HepG2 (cell line): ENCODE data around the gene PSPH. TPM values are rescaled to one million over a fixed set of nuclear protein-coding genes. Genes with fewer than 3 reads are reported as not detected.
A peak's percentile ranks its signal among the peaks of the same experiment; 100 is the strongest.

Experiments
- ATRX ChIP-seq: sonication (generic); formaldehyde crosslinking; IDR thresholded peaks from 2 replicates; pipeline ENCODE4 v1.4.0; 2020; ENCODE audit warnings: missing genetic modification reagents, borderline replicate concordance
- CBX2 ChIP-seq, 2 experiments: fragments of 200-600 bp in 1 of 2; sonication (generic); formaldehyde crosslinking in 1 of 2; IDR thresholded peaks; 2 replicates each; pipeline versions ENCODE4 v1.7.0 to v1.8.1; 2018 to 2022; ENCODE audit warnings: low read depth in 2 of 2, low read length in 1 of 2, mild to moderate bottlenecking in 1 of 2, missing genetic modification reagents in 1 of 2
- FOSL2 ChIP-seq: sonication (generic); formaldehyde crosslinking; IDR thresholded peaks from 2 replicates; pipeline ENCODE4 v1.4.0; 2020; ENCODE audit warnings: missing genetic modification reagents
- KAT2B ChIP-seq: fragments of 150-350 bp; IDR thresholded peaks from 2 replicates; pipeline ENCODE4 v1.6.1; 2014; ENCODE audit warnings: low read depth, low read length, borderline replicate concordance
- LBX2 ChIP-seq: sonication (generic); formaldehyde crosslinking; IDR thresholded peaks from 2 replicates; pipeline ENCODE4 v1.5.0; 2020; ENCODE audit warnings: missing genetic modification reagents, mild to moderate bottlenecking, borderline replicate concordance
- MEIS2 ChIP-seq: sonication (generic); formaldehyde crosslinking; IDR thresholded peaks from 2 replicates; pipeline ENCODE4 v1.9.0; 2021; ENCODE audit warnings: mild to moderate bottlenecking, missing genetic modification reagents
- MYC ChIP-seq: sonication (generic); formaldehyde crosslinking; IDR thresholded peaks from 2 replicates; pipeline ENCODE4 v1.9.0; 2021; ENCODE audit warnings: missing genetic modification reagents, borderline replicate concordance
- RBM22 ChIP-seq: fragments of 200-400 bp; formaldehyde crosslinking; optimal IDR thresholded peaks from 2 replicates; pipeline ENCODE3; 2017; ENCODE audit warnings: mild to moderate bottlenecking, low read length, moderate library complexity
- TEAD3 ChIP-seq: optimal IDR thresholded peaks from 2 replicates; pipeline ENCODE3; 2016; ENCODE audit warnings: borderline replicate concordance
- ZC3H4 ChIP-seq: sonication (generic); formaldehyde crosslinking; IDR thresholded peaks from 2 replicates; pipeline ENCODE4 v1.4.0; 2020; ENCODE audit warnings: missing genetic modification reagents, borderline replicate concordance
- ZNF138 ChIP-seq: sonication (generic); formaldehyde crosslinking; IDR thresholded peaks from 2 replicates; pipeline ENCODE4 v1.5.0; 2020; ENCODE audit warnings: mild to moderate bottlenecking, low read depth, missing genetic modification reagents
- ZNF296 ChIP-seq: sonication (generic); formaldehyde crosslinking; conservative IDR thresholded peaks from 2 replicates; pipeline ENCODE4 v1.5.0; 2020; ENCODE audit warnings: mild to moderate bottlenecking, missing genetic modification reagents
- polyA plus RNA-seq, 8 experiments: library from polyadenylated mRNA; depleted of rRNA in 3 of 8; stranded (reverse) in 7 of 8; unstranded in 1 of 8; fragments of >200 nt; fragmentation: Illumina TruSeq in 4 of 8; extraction: Trizol in 4 of 8; gene quantifications; 2 replicates each; pipeline versions ENCODE4 v1.2.1 to v1.2.3, GENCODE V29; 2011 to 2016; ENCODE audit warnings: low read depth in 4 of 8, missing spikeins in 1 of 8, mixed read lengths in 1 of 8; ENCODE audit not compliant: insufficient read depth in 1 of 8
- total RNA-seq, 5 experiments: library from RNA; depleted of rRNA; stranded (reverse); fragments of >200 nt; fragmentation: Illumina TruSeq; extraction: Trizol; gene quantifications; 2 replicates each; pipeline ENCODE4 v1.2.3, GENCODE V29; 2016; ENCODE audit warnings: low read depth in 1 of 5
- TF ChIP-seq, protein P1 (sequence below): fragments of 450-650 bp; IDR thresholded peaks from 2 replicates; pipeline ENCODE4 v1.6.1; 2017; ENCODE audit warnings: mild to moderate bottlenecking
- TF ChIP-seq, protein P2 (sequence below): sonication (generic); formaldehyde crosslinking; IDR thresholded peaks from 2 replicates; pipeline ENCODE4 v1.4.0; 2020; ENCODE audit warnings: missing genetic modification reagents
- TF ChIP-seq, protein P3 (sequence below): sonication (generic); formaldehyde crosslinking; IDR thresholded peaks from 2 replicates; pipeline ENCODE4 v1.4.0; 2020; ENCODE audit warnings: missing genetic modification reagents, borderline replicate concordance

Gene PSPH
- total and polyA plus RNA-seq, 2 of the 13 experiments (the other 11 are each of a cell fraction or from before 2014, with no cell fraction given): 85.5 to 124 TPM

DNA sequence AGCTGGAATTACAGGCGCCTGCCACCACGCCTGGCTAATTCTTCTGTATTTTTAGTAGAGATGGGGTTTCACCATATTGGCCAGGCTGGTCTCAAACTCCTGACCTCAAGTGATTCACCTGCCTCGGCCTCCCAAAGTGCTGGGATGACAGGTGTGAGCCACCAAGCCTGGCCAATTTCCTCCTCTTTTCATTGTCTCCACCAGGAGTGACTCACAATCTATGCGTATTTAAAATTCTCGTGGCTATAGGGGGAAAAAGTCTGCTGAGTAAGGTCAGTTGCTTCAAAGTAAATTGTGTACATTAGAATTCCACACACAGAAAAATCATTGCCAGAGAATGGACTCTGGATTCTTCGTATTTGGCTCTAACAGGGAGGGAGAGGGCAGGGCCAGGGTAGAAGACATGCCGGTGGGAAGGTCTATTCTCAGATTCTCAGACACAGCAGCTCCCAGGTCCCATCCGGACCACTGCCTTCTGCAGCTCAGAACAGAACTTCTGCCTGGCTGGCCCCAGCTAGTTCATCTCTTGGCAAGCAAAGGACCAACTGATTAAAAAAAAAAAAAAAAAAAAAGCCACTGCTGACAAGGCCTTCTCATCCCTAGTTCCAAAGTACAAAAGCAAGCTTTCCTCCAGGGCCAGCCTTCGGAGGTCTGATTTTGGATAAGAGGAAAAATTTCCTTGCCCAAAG lies 22.2 kb downstream of the PSPH start (continued):
- TF ChIP-seq CBX2 (IDR thresholded peaks at IDR 0.05; ENCODE audit: low read depth, low read length) (no peak), CBX2 (CRISPR knock-in tag; IDR thresholded peaks at IDR 0.05; ENCODE audit: low read depth) (no peak), MEIS2 (CRISPR knock-in tag) (no peak), RBM22 (no peak), ZNF296 (CRISPR knock-in tag) (no peak), TEAD3 (CRISPR knock-in tag) (peak; percentile 93), ZNF138 (CRISPR knock-in tag) (no peak), ZC3H4 (no peak), MYC (CRISPR knock-in tag) (0 out of 2 replicates have a peak, but pooled peaks have one; percentile 2), ATRX (CRISPR knock-in tag) (no peak), KAT2B (no peak), LBX2 (CRISPR knock-in tag) (no peak), FOSL2 (CRISPR knock-in tag) (peak; percentile 94)
- TF ChIP-seq, protein P1, sequence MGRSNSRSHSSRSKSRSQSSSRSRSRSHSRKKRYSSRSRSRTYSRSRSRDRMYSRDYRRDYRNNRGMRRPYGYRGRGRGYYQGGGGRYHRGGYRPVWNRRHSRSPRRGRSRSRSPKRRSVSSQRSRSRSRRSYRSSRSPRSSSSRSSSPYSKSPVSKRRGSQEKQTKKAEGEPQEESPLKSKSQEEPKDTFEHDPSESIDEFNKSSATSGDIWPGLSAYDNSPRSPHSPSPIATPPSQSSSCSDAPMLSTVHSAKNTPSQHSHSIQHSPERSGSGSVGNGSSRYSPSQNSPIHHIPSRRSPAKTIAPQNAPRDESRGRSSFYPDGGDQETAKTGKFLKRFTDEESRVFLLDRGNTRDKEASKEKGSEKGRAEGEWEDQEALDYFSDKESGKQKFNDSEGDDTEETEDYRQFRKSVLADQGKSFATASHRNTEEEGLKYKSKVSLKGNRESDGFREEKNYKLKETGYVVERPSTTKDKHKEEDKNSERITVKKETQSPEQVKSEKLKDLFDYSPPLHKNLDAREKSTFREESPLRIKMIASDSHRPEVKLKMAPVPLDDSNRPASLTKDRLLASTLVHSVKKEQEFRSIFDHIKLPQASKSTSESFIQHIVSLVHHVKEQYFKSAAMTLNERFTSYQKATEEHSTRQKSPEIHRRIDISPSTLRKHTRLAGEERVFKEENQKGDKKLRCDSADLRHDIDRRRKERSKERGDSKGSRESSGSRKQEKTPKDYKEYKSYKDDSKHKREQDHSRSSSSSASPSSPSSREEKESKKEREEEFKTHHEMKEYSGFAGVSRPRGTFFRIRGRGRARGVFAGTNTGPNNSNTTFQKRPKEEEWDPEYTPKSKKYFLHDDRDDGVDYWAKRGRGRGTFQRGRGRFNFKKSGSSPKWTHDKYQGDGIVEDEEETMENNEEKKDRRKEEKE: no peak
- TF ChIP-seq, protein P2, sequence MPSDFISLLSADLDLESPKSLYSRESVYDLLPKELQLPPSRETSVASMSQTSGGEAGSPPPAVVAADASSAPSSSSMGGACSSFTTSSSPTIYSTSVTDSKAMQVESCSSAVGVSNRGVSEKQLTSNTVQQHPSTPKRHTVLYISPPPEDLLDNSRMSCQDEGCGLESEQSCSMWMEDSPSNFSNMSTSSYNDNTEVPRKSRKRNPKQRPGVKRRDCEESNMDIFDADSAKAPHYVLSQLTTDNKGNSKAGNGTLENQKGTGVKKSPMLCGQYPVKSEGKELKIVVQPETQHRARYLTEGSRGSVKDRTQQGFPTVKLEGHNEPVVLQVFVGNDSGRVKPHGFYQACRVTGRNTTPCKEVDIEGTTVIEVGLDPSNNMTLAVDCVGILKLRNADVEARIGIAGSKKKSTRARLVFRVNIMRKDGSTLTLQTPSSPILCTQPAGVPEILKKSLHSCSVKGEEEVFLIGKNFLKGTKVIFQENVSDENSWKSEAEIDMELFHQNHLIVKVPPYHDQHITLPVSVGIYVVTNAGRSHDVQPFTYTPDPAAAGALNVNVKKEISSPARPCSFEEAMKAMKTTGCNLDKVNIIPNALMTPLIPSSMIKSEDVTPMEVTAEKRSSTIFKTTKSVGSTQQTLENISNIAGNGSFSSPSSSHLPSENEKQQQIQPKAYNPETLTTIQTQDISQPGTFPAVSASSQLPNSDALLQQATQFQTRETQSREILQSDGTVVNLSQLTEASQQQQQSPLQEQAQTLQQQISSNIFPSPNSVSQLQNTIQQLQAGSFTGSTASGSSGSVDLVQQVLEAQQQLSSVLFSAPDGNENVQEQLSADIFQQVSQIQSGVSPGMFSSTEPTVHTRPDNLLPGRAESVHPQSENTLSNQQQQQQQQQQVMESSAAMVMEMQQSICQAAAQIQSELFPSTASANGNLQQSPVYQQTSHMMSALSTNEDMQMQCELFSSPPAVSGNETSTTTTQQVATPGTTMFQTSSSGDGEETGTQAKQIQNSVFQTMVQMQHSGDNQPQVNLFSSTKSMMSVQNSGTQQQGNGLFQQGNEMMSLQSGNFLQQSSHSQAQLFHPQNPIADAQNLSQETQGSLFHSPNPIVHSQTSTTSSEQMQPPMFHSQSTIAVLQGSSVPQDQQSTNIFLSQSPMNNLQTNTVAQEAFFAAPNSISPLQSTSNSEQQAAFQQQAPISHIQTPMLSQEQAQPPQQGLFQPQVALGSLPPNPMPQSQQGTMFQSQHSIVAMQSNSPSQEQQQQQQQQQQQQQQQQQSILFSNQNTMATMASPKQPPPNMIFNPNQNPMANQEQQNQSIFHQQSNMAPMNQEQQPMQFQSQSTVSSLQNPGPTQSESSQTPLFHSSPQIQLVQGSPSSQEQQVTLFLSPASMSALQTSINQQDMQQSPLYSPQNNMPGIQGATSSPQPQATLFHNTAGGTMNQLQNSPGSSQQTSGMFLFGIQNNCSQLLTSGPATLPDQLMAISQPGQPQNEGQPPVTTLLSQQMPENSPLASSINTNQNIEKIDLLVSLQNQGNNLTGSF (CRISPR knock-in tag): no peak
- TF ChIP-seq, protein P3, sequence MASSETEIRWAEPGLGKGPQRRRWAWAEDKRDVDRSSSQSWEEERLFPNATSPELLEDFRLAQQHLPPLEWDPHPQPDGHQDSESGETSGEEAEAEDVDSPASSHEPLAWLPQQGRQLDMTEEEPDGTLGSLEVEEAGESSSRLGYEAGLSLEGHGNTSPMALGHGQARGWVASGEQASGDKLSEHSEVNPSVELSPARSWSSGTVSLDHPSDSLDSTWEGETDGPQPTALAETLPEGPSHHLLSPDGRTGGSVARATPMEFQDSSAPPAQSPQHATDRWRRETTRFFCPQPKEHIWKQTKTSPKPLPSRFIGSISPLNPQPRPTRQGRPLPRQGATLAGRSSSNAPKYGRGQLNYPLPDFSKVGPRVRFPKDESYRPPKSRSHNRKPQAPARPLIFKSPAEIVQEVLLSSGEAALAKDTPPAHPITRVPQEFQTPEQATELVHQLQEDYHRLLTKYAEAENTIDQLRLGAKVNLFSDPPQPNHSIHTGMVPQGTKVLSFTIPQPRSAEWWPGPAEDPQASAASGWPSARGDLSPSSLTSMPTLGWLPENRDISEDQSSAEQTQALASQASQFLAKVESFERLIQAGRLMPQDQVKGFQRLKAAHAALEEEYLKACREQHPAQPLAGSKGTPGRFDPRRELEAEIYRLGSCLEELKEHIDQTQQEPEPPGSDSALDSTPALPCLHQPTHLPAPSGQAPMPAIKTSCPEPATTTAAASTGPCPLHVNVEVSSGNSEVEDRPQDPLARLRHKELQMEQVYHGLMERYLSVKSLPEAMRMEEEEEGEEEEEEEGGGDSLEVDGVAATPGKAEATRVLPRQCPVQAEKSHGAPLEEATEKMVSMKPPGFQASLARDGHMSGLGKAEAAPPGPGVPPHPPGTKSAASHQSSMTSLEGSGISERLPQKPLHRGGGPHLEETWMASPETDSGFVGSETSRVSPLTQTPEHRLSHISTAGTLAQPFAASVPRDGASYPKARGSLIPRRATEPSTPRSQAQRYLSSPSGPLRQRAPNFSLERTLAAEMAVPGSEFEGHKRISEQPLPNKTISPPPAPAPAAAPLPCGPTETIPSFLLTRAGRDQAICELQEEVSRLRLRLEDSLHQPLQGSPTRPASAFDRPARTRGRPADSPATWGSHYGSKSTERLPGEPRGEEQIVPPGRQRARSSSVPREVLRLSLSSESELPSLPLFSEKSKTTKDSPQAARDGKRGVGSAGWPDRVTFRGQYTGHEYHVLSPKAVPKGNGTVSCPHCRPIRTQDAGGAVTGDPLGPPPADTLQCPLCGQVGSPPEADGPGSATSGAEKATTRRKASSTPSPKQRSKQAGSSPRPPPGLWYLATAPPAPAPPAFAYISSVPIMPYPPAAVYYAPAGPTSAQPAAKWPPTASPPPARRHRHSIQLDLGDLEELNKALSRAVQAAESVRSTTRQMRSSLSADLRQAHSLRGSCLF: no peak
